HG03378 (cell line): Measurements from ENCODE around the gene MED29.

Experiments used
- ATAC-seq: cut with Tn5 transposase; IDR thresholded peaks from one replicate; pipeline ENCODE4 v1.9.1; 2021; ENCODE audit warnings: mild to moderate bottlenecking, moderate library complexity; ENCODE audit not compliant: unreplicated experiment

Gene MED29

GRCh38 chr19:39426170-39426569 is 35.0 kb downstream of the MED29 start:
- no peak for ATAC-seq

GRCh38 chr19:39427707-39428106 is 36.5 kb downstream of the MED29 start:
- no peak for ATAC-seq

DNA sequence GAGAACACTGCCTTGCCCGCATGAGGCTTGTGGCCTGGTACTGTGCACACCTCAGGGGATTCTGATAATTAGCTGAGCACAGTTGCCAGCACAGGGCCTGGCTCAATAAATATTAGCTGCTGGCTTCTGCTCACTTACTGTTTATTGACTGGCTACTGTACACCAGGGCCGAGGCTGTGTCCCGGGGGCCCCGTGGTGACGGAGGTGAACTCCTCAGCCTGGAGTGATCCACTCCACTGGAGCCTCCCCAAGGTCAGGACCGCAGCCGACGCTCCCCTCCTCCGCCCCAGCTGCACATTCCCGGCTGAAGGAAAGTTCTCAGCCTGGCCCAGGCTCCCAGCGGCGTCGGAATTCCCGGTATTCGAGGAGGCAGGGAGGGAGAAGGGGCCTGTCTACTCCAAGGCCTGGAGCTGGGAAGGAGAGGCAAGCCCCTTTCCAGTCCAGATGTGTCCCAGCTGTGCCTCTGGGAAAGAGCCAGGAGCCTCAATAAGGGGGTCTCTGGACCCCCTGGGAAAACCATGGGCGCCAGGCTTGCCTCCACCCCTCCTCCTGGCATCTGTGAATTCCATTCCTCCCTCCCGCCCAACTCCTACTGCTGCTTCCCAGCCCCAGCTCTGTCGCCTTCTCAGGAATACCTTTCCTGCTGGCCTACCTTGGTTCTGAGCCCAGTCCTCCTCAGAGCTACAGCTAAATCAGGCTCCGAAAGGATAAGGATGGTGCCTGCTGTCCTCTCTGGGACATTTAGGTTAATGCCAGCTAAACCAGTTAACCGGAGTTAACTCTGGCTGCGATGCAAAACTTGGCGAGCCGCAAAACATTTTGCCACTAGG is 37.3 kb downstream of the MED29 start:
- ATAC-seq = no peak

GRCh38 chr19:39430675-39431593 is 39.8 kb downstream of the MED29 start:
- no peak for ATAC-seq

- ATAC-seq = no peak
These were observed 41.5 kb downstream of the MED29 start for GRCh38 chr19:39432677-39433025.

DNA sequence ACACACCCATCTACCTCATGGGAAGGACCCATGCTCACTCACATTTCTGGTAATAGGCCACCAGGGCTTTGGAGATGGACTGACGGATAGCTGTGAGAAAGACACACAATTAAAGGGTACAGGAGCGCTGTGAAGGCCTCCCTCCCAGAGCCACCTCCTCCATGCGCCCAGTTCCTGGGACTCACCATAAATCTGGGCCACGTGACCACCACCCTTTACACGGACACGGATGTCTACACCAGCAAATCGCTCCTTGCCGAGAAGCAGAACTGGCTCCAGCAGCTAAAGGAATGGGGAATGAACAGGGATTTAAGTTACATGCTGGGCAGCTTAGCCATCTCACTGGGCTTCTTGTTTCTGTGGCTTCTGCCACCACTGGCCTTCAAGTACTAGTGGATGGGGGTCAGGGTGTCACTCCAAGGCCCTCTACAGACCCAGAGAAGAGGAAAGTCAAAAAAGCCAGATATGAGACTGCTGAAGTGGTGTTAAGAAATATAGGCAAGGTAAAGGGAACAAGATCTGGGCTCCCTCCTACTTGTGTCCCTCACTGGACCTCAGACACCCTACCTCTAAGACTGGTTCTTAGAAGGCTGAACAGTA is 42.4 kb downstream of the MED29 start:
- no peak for ATAC-seq

GRCh38 chr19:39434123-39435076 is 43.2 kb downstream of the MED29 start:
- no peak for ATAC-seq

- ATAC-seq = peak; percentile 47
These were observed 44.5 kb downstream of the MED29 start, which contains the start of gene RPS16 for GRCh38 chr19:39435499-39436349. Gene RPS16 (minus strand): TSS chr19:39435949. CDS start chr19:39435895, 54 bp downstream.

DNA sequence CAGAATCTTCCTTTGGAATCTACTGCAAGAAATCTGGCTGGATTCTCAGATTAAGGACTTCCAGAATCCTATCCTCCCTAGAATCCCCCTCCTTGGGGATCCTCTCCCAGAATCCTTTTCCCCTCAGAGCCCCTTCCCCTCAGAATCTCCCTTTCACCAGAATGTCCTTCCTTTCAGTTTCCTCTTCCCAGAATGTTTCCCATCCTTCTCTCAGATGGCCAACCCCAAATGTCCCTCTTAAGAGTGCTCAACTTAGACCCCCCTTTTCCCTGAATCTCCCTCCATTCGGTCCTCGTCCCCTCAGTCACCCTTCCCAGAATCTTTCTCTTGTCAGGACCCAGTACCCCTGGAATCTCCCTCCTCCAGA is 45.2 kb downstream of the MED29 start:
- no peak for ATAC-seq

DNA sequence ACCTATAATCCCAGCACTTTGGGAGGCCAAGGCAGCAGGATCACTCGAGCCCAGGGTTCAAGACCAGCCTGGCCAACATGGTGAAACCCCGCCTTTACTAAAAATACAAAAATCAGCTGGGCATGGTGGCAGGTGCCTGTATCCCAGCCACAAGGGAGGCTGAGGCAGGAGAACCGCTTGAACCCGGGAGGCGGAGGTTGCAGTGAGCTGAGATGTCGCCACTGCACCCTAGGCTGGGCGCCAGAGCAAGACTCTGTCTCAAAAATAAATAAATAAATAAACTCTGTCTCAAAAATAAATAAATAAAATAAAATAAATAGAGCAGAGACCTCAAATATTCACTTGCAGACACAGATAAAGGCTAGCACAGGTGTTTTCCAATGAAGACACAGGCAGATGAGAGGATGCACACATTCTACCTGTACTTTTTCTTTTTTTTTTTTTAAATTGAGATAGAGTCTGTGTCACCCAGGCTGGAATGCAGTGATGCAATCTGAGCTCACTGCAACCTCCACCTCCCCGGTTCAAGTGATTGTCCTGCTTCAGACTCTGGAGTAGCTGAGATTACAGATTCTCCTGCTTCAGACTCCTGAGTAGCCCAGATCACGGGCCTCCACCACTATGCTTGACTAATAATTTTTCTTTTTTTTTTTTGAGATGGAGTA is 47.2 kb downstream of the MED29 start:
- no peak for ATAC-seq

DNA sequence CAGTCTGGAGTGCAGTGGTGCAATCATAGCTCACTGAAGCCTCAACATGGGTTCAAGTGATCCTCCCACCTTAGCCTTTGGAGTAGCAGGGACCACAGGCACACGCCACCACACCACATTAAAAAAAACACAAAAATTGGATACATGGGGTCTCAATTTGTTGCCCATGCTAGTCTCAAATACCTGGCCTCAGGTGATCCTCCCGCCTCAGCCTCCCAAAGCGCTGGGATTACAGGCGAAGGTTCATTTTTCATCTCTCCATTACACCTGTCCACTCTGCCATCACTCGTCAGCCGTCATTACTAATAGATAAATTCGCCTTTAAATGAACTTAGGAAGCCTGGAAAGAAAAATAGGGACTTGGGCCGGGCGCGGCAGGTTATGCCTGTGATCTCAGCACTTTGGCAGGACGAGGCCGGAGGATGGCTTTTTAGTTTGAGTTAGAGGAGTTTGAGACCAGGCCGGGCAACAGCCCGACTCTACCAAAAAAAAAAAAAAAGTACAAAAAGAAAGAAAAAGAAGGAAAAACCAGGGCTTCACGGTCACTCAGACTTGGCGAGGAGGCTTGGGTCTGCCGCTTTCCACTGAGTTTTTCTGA is 53.5 kb downstream of the MED29 start:
- ATAC-seq = no peak

GRCh38 chr19:39445196-39446111 is 54.3 kb downstream of the MED29 start, which contains the start of gene SUPT5H:
Gene SUPT5H (plus strand): TSS chr19:39445582. CDS start chr19:39445891, 309 bp downstream.
- ATAC-seq = peak; percentile 71

DNA sequence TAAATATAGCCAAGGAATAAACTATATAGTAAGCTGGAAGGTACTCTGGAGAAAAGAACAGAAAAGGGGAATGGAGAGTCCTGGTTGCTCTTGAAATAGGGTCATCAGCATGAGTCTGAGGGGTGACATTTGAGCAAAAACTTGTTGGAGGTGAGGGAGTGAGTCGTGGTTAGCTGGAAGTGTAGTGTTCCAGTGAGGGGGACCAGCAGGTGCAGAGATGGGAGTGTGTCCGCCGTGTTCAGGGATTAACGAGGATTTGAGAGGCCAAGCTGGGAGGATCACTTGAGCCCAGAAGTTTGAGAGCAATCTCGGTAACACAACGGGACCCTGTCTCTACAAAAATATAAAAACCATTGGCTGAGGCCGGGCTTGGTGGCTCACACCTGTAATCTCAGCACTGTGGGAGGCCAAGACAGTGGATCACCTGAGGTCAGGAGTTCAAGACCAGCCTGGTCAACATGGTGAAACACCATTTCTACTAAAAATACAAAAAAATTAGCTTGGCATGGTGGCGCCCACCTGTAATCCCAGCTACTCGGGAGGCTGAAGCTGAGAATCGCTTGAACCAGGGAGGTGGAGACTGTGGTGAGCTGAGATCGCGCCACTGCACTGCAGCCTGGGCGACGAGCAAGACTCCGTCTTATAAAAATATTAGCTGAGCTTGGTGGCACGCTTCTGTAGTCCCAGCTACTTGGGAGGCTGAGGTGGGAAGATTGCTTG is 55.3 kb downstream of the MED29 start:
- ATAC-seq = no peak

- ATAC-seq = no peak
These were observed 57.1 kb downstream of the MED29 start for GRCh38 chr19:39448271-39448670.

- ATAC-seq = no peak
These were observed 58.1 kb downstream of the MED29 start for GRCh38 chr19:39449116-39449797.
